Measurements from ENCODE around the gene ARHGAP44. TPM values are rescaled to one million over a fixed set of nuclear protein-coding genes. Genes with fewer than 3 reads are reported as not detected.

ARHGAP44 gene
- total and polyA plus RNA-seq, 9 of the 15 experiments (the other 6 are each of a cell fraction or from before 2014, with no cell fraction given): 0.01 to 0.68 (median 0.07) TPM; not detected in 1

DNA sequence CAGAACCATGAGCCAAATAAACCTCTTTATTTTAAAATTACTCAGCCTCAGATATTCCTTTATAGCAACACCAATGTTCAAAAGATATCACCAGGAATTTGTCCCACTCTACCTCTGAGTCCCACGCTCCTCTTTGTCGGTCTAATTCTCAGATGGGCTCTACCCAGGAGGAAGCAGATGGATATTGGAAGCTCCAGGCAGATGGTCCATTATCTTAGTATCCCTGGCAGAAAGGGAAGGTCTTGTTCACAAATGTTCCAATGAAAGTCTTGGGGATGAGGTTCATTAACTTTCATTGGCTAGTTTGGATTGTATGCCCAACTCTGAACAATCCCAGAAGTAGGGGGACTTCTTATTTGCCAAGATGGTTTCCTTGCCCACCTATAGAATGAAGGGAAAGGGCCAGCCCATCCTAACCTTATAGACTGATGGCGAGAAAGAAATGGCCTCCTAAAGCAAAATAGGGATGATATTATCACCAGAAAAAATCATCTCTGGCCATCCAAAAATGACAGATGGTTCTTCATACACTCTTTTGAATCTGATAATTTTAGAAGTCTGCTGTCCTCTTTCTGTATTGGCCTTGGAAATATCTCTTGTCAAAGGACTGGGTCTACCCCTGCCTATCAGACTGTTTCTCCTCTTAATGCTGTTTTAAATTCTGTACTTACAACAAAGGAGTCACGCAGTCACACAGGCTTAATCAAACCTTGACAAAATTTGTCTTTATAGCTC is 249.8 kb downstream of the ARHGAP44 start:
- no peaks in the 10 kb centered on the region for H3K79me2 ChIP-seq (ENCODE audit: control insufficient read depth, insufficient read depth, low read length)
- H3K9me1 ChIP-seq (ENCODE audit: control insufficient read depth, insufficient read depth, low read length): no peaks in the 10 kb centered on the region
- ChIA-PET CTCF (ENCODE audit: low intra/inter-chr PET ratio) (no interaction called here), POLR2A (no interaction called here)
- H3K9me3 ChIP-seq (replicated peaks; ENCODE audit: control insufficient read depth, insufficient read depth, low read depth, low read length): no peaks in the 10 kb centered on the region
- intact Hi-C loops (cut with micrococcal nuclease): no loop called here
- H2AFZ ChIP-seq (ENCODE audit: low read depth, low read length): no peak overlapping the region
- no peak for FAIRE-seq
- in situ Hi-C loops (cut with MboI): no loop called here
- H3K27ac ChIP-seq (ENCODE audit: extremely low read depth, low read depth, low read length): no peak overlapping the region
- no peak overlapping the region for H3K4me3 ChIP-seq
- BruUV-seq (replicated peaks): no TSS peak
- no peak for DNase-seq (ENCODE audit: extremely low read depth in 1 of 4, low spot score in 3 of 4)
- H3K9ac ChIP-seq (ENCODE audit: insufficient read depth in 1 of 2, low read depth in 2 of 2, low read length in 2 of 2): no peak overlapping the region
- H3K36me3 ChIP-seq (ENCODE audit: control insufficient read depth, insufficient read depth, low read length): no peaks in the 10 kb centered on the region
- H4K20me1 ChIP-seq (replicated peaks; ENCODE audit: control insufficient read depth, insufficient read depth, low read length): no peaks in the 10 kb centered on the region
- 0% methylated on average over 4 of the region's 4 CpGs for WGBS (ENCODE audit: insufficient coverage, low coverage, missing lambda C conversion rate)
- no peak for ATAC-seq
- H3K27me3 ChIP-seq (ENCODE audit: control insufficient read depth in 2 of 2, insufficient read depth in 2 of 2, low read length in 2 of 2): no peaks in the 10 kb centered on the region
- TF ChIP-seq E2F5 (CRISPR knock-in tag; IDR thresholded peaks at IDR 0.05) (no peak), ZNF785 (CRISPR knock-in tag; IDR thresholded peaks at IDR 0.05) (no peak), KHSRP (IDR thresholded peaks at IDR 0.05) (no peak), ZNF655 (CRISPR knock-in tag; IDR thresholded peaks at IDR 0.05) (no peak), BRCA1 (IDR thresholded peaks at IDR 0.05) (no peak), BRCA1 (CRISPR knock-in tag; IDR thresholded peaks at IDR 0.05) (no peak), KLF6 (CRISPR knock-in tag; IDR thresholded peaks at IDR 0.05; ENCODE audit: borderline replicate concordance) (no peak)
- TF ChIP-seq, protein P1, sequence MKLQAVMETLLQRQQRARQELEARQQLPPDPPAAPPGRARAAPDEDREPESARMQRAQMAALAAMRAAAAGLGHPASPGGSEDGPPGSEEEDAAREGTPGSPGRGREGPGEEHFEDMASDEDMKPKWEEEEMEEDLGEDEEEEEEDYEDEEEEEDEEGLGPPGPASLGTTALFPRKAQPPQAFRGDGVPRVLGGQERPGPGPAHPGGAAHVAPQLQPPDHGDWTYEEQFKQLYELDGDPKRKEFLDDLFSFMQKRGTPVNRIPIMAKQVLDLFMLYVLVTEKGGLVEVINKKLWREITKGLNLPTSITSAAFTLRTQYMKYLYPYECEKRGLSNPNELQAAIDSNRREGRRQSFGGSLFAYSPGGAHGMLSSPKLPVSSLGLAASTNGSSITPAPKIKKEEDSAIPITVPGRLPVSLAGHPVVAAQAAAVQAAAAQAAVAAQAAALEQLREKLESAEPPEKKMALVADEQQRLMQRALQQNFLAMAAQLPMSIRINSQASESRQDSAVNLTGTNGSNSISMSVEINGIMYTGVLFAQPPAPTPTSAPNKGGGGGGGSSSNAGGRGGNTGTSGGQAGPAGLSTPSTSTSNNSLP (IDR thresholded peaks at IDR 0.05; ENCODE audit: borderline replicate concordance, low read depth, low read length): no peak
- H3K4me2 ChIP-seq (ENCODE audit: insufficient read depth, low read length): no peak overlapping the region
- H3K4me1 ChIP-seq (replicated peaks in 1 of 2; ENCODE audit: control insufficient read depth in 2 of 2, insufficient read depth in 2 of 2, low read length in 2 of 2): no peaks in the 10 kb centered on the region

MicroRNAs within 50 kb of the gene (microRNA counts, 767-probe panel; counts per million panel counts)
- not detected for microRNA hsa-miR-1269b

Small RNA genes lying within 50 kb of the gene (microRNA-seq; reads per million reads assigned to microRNA genes)
- gene MIR1269B (ENCODE audit: borderline microRNAs expressed): not detected

Small RNA genes lying within 50 kb of the gene (small RNA-seq; reads per million reads assigned to genes)
- gene MIR1269B: not detected

Other genes starting within 250 kb of the ARHGAP44 start
- not detected in 2 replicates for gene MYOCD, start 123.6 kb upstream of the ARHGAP44 start, total RNA-seq (2014; rRNA removed)
- not detected in 2 replicates for gene MYOCD, start 123.6 kb upstream of the ARHGAP44 start, total RNA-seq (2014; rRNA removed; fragmentation: Illumina TruSeq; extraction: Trizol)
- not detected in 2 replicates for gene MYOCD, start 123.6 kb upstream of the ARHGAP44 start, total RNA-seq (2015; rRNA removed; fragmentation: Illumina TruSeq; extraction: Trizol)
- gene MYOCD, start 123.6 kb upstream of the ARHGAP44 start, total RNA-seq (2021): not detected in 2 replicates
- not detected in 2 replicates for gene MYOCD, start 123.6 kb upstream of the ARHGAP44 start, polyA plus RNA-seq (2011; rRNA removed)
- not detected in 2 replicates for gene MYOCD, start 123.6 kb upstream of the ARHGAP44 start, polyA plus RNA-seq (2014; fragmentation: Illumina TruSeq; extraction: Trizol)
- not detected for gene MYOCD, start 123.6 kb upstream of the ARHGAP44 start, polyA plus RNA-seq (2014; fragmentation: Nextera tagmentation; extraction: Ambion mirVana)
- gene MYOCD, start 123.6 kb upstream of the ARHGAP44 start, polyA plus RNA-seq (2014; rRNA removed): not detected in 2 replicates
- gene ELAC2, start 228.5 kb downstream of the ARHGAP44 start, total RNA-seq (2014; rRNA removed): 113 and 129 TPM in 2 replicates
- 54.4 and 66.3 TPM in 2 replicates for gene ELAC2, start 228.5 kb downstream of the ARHGAP44 start, total RNA-seq (2014; rRNA removed; fragmentation: Illumina TruSeq; extraction: Trizol)
- 70.6 and 76.0 TPM in 2 replicates for gene ELAC2, start 228.5 kb downstream of the ARHGAP44 start, total RNA-seq (2015; rRNA removed; fragmentation: Illumina TruSeq; extraction: Trizol)
- 71.4 and 73.2 TPM in 2 replicates for gene ELAC2, start 228.5 kb downstream of the ARHGAP44 start, total RNA-seq (2021)
- 61.4 and 64.0 TPM in 2 replicates for gene ELAC2, start 228.5 kb downstream of the ARHGAP44 start, polyA plus RNA-seq (2011; rRNA removed)
- gene ELAC2, start 228.5 kb downstream of the ARHGAP44 start, polyA plus RNA-seq (2014; fragmentation: Illumina TruSeq; extraction: Trizol): 86.7 and 96.6 TPM in 2 replicates
- gene ELAC2, start 228.5 kb downstream of the ARHGAP44 start, polyA plus RNA-seq (2014; fragmentation: Nextera tagmentation; extraction: Ambion mirVana): 1 to 10 TPM; 4.5 to 8.4 TPM
- gene ELAC2, start 228.5 kb downstream of the ARHGAP44 start, polyA plus RNA-seq (2014; rRNA removed): 78.4 and 85.1 TPM in 2 replicates

Data from K562 (cell line).